Measurements from ENCODE around the gene SORBS1. TPM values are rescaled to one million over a fixed set of nuclear protein-coding genes. Genes with fewer than 3 reads are reported as not detected.
"Not testable (repeated sequence)": the region's sequence is repeated elsewhere in the genome, so short reads cannot be mapped to it uniquely, and the experiment has no call there.

The SORBS1 gene
- total RNA-seq, 1 donor from 2014 or later = 30.7 TPM

DNA sequence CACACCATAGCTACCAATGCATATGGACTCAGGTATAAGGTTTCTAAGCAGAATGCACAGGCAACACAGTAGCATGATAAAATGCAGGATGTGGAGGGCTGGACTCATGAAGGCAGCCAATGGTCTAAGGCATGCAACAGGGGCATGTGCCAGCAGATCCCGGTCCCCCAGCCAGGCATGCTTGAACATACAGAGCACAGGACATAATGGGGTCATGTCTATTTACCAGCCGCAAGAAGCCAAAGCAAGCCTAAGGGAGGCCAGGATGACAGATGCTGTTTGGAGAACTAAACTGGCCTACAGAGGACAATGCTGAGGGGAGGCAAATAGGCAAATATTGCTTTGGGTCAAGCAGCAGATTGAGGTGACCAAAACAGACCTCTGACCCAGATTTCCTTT is 210.3 kb downstream of the SORBS1 start:
- Mint-ChIP-seq H3K9me3 (ENCODE audit: low read depth) (no peaks in the 10 kb centered on the region), H3K4me3 (ENCODE audit: low read depth) (no peak overlapping the region), H3K27ac (no peak overlapping the region), H3K4me1 (ENCODE audit: low read depth) (peaks cover 42% of the 10 kb centered on the region), H3K36me3 (ENCODE audit: insufficient read depth) (peaks cover 7% of the 10 kb centered on the region), H3K27me3 (no peaks in the 10 kb centered on the region)
- DNase-seq (ENCODE audit: low spot score, unreplicated experiment) = no peak
- TF ChIP-seq, protein P1, sequence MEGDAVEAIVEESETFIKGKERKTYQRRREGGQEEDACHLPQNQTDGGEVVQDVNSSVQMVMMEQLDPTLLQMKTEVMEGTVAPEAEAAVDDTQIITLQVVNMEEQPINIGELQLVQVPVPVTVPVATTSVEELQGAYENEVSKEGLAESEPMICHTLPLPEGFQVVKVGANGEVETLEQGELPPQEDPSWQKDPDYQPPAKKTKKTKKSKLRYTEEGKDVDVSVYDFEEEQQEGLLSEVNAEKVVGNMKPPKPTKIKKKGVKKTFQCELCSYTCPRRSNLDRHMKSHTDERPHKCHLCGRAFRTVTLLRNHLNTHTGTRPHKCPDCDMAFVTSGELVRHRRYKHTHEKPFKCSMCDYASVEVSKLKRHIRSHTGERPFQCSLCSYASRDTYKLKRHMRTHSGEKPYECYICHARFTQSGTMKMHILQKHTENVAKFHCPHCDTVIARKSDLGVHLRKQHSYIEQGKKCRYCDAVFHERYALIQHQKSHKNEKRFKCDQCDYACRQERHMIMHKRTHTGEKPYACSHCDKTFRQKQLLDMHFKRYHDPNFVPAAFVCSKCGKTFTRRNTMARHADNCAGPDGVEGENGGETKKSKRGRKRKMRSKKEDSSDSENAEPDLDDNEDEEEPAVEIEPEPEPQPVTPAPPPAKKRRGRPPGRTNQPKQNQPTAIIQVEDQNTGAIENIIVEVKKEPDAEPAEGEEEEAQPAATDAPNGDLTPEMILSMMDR (IDR thresholded peaks at IDR 0.05; ENCODE audit: unreplicated experiment) = no peak

DNA sequence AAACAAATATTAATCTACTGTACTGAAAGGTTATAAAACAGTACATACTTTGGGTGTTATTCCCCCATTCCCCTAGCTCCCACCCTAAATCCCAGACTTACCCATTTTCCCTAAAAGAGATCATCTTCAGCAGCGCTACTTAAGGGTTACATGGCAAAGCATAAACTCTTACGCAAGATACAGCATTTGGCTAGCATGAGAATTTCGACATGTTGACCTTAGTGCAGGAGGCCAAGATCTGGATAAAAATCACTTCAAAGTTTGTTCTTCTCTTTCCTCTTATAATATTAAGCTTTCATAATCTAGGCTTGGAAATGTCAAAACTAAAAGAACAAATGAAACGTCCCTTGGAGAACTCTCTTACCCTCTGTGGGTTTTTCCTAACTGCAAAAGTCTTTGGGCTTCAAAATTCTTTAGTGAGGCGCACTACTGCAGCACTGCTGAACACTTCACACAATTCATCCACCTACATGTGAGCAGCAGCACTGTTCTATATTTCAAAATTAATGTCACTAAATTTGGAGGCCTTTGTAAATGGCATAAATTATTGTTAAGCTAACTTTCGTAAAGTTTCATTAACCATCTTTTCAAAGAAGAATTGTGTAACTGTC is 210.8 kb downstream of the SORBS1 start:
- H3K27me3 Mint-ChIP-seq = no peaks in the 10 kb centered on the region
- H3K4me1 Mint-ChIP-seq (ENCODE audit: low read depth) = peaks cover 37% of the 10 kb centered on the region
- H3K4me3 Mint-ChIP-seq (ENCODE audit: low read depth) = no peak overlapping the region
- H3K36me3 Mint-ChIP-seq (ENCODE audit: insufficient read depth) = peaks cover 4% of the 10 kb centered on the region
- H3K9me3 Mint-ChIP-seq (ENCODE audit: low read depth) = no peaks in the 10 kb centered on the region
- TF ChIP-seq, protein P1 (IDR thresholded peaks at IDR 0.05; ENCODE audit: unreplicated experiment) = no peak
- no peak for DNase-seq (ENCODE audit: low spot score, unreplicated experiment)
- no peak overlapping the region for H3K27ac Mint-ChIP-seq

DNA sequence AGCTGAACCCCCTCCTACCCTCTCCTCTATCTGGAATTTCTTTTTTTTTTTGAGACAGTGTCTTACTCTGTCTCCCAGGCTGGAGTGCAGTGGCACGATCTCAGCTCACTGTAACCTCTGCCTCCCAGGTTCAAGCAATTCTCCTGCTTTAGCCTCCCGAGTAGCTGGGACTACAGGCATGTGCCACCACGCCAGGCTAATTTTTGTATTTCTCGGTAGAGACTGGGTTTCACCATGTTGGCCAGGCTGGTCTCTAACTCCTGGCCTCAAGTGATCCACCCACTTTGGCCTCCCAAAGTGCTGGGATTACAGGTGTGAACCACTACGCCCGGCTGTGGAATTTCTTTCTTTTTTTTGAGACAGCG is 213.8 kb downstream of the SORBS1 start:
- H3K27me3 Mint-ChIP-seq; H3K4me3 Mint-ChIP-seq (ENCODE audit: low read depth); H3K9me3 Mint-ChIP-seq (ENCODE audit: low read depth); DNase-seq (ENCODE audit: low spot score, unreplicated experiment); H3K36me3 Mint-ChIP-seq (ENCODE audit: insufficient read depth): not testable (repeated sequence)
- Mint-ChIP-seq H3K4me1 (ENCODE audit: low read depth) (peaks cover 20% of the 10 kb centered on the region), H3K27ac (peak overlapping the region; percentile 71)

DNA sequence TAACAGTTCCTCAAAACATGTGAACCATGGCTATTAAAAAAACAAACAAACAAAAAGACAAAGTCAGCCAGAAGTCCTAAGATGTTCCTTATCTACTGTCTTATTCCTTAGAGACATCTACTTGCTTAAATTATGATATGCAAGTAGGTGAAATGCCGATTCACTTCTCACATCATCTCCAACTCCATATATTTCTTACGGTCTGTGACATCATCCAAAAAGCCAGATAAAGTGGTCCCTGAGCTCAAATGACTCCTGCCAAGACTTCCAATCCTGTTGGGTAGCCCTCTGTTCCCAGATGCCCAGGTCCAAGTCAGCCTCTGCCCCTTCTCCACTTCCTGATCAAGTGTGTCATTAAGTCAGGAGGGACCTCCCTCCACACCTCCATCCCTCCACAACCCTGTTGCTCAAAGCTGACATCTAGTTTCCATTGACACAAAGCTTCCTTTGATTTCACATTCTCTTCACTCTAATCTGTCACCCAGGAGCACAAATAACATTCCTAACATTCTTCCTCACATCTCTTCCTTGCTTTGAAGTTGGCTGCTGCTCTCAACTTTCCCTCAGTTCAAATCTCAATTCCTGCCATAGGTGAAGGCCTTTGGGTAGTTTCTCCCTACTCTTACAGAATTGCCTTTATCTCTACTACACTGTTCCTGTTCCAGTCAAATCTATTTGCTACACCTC is 214.3 kb downstream of the SORBS1 start:
- peaks cover 4% of the 10 kb centered on the region for H3K36me3 Mint-ChIP-seq (ENCODE audit: insufficient read depth)

DNA sequence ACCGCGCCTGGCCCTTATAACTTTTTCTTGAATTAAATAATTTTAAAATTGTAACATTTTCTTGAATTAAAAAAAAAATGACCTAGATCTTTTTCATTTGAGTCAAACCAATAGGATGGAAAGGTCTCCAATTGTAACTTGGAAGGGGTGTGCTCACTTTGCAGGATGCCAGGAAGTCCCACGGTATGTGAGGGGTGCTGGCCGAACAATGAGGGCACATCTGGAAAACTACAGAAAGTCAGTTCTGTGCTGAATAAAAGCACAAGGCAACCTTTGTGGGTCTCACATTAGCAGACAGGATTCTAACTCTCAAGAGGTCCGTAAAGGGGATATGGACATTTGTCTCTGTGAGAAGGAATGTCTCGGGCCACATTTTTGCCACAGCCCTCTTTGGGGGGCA is 217.6 kb downstream of the SORBS1 start:
- no peak overlapping the region for H3K27ac Mint-ChIP-seq
- TF ChIP-seq, protein P1 (IDR thresholded peaks at IDR 0.05; ENCODE audit: unreplicated experiment) = no peak
- H3K9me3 Mint-ChIP-seq (ENCODE audit: low read depth) = no peaks in the 10 kb centered on the region
- H3K4me3 Mint-ChIP-seq (ENCODE audit: low read depth) = no peak overlapping the region
- no peak for DNase-seq (ENCODE audit: low spot score, unreplicated experiment)
- H3K4me1 Mint-ChIP-seq (ENCODE audit: low read depth) = peaks cover 15% of the 10 kb centered on the region
- peaks cover 5% of the 10 kb centered on the region for H3K36me3 Mint-ChIP-seq (ENCODE audit: insufficient read depth)
- no peaks in the 10 kb centered on the region for H3K27me3 Mint-ChIP-seq

More for the DNA sequence above, 214.3 kb downstream of the SORBS1 start:
- peaks cover 20% of the 10 kb centered on the region for H3K4me1 Mint-ChIP-seq (ENCODE audit: low read depth)
- H3K9me3 Mint-ChIP-seq (ENCODE audit: low read depth) = no peaks in the 10 kb centered on the region
- no peaks in the 10 kb centered on the region for H3K27me3 Mint-ChIP-seq
- no peak overlapping the region for H3K4me3 Mint-ChIP-seq (ENCODE audit: low read depth)
- H3K27ac Mint-ChIP-seq = peak overlapping the region; percentile 71
- TF ChIP-seq, protein P1 (IDR thresholded peaks at IDR 0.05; ENCODE audit: unreplicated experiment) = no peak
- no peak for DNase-seq (ENCODE audit: low spot score, unreplicated experiment)

DNA sequence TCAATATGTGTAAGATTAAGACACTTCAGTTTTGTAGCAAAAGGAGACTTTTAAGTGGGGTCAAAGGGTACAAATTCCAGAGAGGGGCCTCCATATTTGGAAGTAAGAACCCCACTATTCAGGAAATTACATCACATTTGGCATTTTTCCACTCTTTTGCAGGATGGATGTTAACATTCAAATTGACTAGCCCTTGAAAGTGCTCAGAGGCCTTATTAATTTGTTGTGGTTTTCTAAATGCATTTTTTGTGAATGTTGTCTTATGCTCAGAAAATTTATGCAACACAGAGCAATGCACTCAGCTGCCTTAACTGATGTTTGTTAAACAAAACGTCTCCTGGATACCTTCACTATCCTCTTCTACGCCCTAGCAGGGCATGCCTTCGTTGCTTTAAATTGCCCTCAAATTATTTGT is 219.4 kb downstream of the SORBS1 start:
- TF ChIP-seq, protein P1 (IDR thresholded peaks at IDR 0.05; ENCODE audit: unreplicated experiment) = no peak
- DNase-seq (ENCODE audit: low spot score, unreplicated experiment) = no peak
- Mint-ChIP-seq H3K9me3 (ENCODE audit: low read depth) (no peaks in the 10 kb centered on the region), H3K4me3 (ENCODE audit: low read depth) (no peak overlapping the region), H3K4me1 (ENCODE audit: low read depth) (peaks cover 6% of the 10 kb centered on the region), H3K36me3 (ENCODE audit: insufficient read depth) (peaks cover 3% of the 10 kb centered on the region), H3K27me3 (no peaks in the 10 kb centered on the region), H3K27ac (no peak overlapping the region)

Data from progenitor cell of endocrine pancreas (in vitro differentiated cells).